Mesothelial cell of epicardium (in vitro differentiated cells): Measurements from ENCODE around the gene PTPN14. TPM values are rescaled to one million over a fixed set of nuclear protein-coding genes. Genes with fewer than 3 reads are reported as not detected.

Experiments
- DNase-seq, 2 experiments: peaks; one replicate each; pipeline ENCODE4 v3.0.0; 2021; ENCODE audit warnings: low spot score in 2 of 2; ENCODE audit not compliant: unreplicated experiment in 2 of 2
- H3K27ac Mint-ChIP-seq: 2 replicates; pipeline ENCODE4 v1.8.0; 2021; ENCODE audit warnings: mixed read lengths
- H3K27me3 Mint-ChIP-seq: 2 replicates; pipeline ENCODE4 v1.8.0; 2021; ENCODE audit warnings: low read depth, mixed read lengths
- H3K36me3 Mint-ChIP-seq: 2 replicates; pipeline ENCODE4 v1.8.0; 2021; ENCODE audit warnings: mixed read lengths
- H3K4me1 Mint-ChIP-seq: 2 replicates; pipeline ENCODE4 v1.8.0; 2021; ENCODE audit warnings: mixed read lengths
- H3K4me3 Mint-ChIP-seq: 2 replicates; pipeline ENCODE4 v1.8.0; 2021; ENCODE audit warnings: mild to moderate bottlenecking, moderate library complexity, mixed read lengths
- H3K9me3 Mint-ChIP-seq: 2 replicates; pipeline ENCODE4 v1.8.0; 2021; ENCODE audit warnings: mixed read lengths
- total RNA-seq: library from RNA; stranded (reverse); gene quantifications from 3 replicates; pipeline ENCODE4 v1.2.1, GENCODE V29; 2021
- TF ChIP-seq, protein P1 (sequence below): fragments of 200-600 bp; sonication (generic); IDR thresholded peaks from one replicate; pipeline ENCODE4 v1.5.0; 2021; ENCODE audit warnings: antibody characterized with exemption; ENCODE audit not compliant: unreplicated experiment

PTPN14 gene
- total RNA-seq, 1 donor from 2014 or later, result 75.8 TPM

DNA sequence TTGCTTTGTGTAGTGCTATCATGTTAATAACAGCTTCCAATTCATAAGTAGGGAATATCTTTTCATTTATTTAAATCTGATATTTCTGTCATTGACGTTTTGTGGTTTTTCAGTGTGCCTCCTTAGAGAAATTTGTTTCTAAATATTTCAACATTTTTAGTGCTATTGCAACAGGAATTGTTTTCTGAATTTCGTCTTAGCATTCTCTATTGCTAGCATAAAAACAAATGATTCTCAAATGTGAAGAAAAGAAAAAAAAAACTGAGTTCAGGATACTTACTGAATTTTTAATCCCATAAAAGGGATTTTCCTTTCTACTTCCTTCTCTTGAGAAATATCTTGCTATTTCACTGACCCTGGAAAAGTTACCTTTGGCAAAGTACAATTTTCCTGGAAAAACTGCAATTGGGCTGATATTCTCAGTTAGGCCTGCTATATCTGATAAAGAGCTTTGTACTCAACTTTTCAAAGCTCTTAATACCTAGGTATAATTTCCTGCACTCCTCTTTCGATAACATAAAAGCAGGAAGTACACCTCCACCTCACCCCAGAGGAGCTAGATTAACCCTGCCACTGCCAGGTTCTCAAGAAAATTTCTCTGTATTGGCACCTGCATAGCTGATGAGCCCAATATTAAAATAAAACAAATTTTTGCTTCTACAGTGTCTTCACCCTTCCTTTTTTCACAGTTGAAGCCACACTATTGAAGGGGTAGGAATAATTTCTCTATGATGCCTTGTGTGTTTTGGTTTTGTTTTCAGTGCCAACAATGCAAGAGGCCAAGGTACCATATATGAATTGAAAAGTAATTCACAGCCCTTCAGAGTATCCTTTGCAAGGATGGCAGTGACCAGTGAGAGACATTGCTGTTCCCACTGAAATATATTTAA, 35.6 kb downstream of the PTPN14 start:
- no peak overlapping the region for H3K4me3 Mint-ChIP-seq
- peaks cover 6% of the 10 kb centered on the region for H3K9me3 Mint-ChIP-seq
- peaks cover 63% of the 10 kb centered on the region for H3K4me1 Mint-ChIP-seq
- TF ChIP-seq, protein P1, sequence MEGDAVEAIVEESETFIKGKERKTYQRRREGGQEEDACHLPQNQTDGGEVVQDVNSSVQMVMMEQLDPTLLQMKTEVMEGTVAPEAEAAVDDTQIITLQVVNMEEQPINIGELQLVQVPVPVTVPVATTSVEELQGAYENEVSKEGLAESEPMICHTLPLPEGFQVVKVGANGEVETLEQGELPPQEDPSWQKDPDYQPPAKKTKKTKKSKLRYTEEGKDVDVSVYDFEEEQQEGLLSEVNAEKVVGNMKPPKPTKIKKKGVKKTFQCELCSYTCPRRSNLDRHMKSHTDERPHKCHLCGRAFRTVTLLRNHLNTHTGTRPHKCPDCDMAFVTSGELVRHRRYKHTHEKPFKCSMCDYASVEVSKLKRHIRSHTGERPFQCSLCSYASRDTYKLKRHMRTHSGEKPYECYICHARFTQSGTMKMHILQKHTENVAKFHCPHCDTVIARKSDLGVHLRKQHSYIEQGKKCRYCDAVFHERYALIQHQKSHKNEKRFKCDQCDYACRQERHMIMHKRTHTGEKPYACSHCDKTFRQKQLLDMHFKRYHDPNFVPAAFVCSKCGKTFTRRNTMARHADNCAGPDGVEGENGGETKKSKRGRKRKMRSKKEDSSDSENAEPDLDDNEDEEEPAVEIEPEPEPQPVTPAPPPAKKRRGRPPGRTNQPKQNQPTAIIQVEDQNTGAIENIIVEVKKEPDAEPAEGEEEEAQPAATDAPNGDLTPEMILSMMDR, result no peak
- DNase-seq, result no peak
- no peaks in the 10 kb centered on the region for H3K27me3 Mint-ChIP-seq
- H3K36me3 Mint-ChIP-seq, result peaks cover 12% of the 10 kb centered on the region
- H3K27ac Mint-ChIP-seq, result peak overlapping the region; percentile 86

DNA sequence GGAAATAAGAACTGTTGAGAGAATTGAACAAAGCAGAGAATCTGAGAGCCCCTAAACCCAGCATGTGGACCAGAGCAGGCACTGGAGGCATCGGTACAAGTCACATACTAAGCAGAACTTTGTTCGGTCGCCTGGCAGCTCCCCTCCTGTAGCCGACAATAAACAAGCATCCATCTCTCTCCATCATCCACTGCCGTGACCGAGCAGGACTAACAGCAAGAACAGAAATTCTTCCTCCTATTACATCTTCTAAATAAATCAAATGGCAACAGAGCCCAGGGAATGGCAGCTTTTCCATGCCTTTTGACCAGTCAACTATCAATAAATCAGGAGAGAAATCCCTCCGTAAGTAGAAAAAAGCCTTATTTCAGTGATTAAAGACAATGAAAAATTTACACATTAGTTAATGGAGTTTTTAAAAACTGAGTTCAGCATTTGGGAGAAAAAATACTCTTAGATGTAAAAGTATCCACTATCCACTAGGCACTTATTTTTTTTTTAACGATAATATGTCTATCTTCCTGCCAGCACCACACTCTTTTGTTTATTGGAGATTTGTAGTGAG, 36.5 kb downstream of the PTPN14 start:
- DNase-seq, result no peak
- Mint-ChIP-seq H3K4me1 (peaks cover 57% of the 10 kb centered on the region), H3K9me3 (peaks cover 15% of the 10 kb centered on the region), H3K36me3 (peaks cover 21% of the 10 kb centered on the region), H3K4me3 (peak overlapping the region; percentile 16), H3K27me3 (no peaks in the 10 kb centered on the region), H3K27ac (peak overlapping the region; percentile 86)
- TF ChIP-seq, protein P1, result no peak

DNA sequence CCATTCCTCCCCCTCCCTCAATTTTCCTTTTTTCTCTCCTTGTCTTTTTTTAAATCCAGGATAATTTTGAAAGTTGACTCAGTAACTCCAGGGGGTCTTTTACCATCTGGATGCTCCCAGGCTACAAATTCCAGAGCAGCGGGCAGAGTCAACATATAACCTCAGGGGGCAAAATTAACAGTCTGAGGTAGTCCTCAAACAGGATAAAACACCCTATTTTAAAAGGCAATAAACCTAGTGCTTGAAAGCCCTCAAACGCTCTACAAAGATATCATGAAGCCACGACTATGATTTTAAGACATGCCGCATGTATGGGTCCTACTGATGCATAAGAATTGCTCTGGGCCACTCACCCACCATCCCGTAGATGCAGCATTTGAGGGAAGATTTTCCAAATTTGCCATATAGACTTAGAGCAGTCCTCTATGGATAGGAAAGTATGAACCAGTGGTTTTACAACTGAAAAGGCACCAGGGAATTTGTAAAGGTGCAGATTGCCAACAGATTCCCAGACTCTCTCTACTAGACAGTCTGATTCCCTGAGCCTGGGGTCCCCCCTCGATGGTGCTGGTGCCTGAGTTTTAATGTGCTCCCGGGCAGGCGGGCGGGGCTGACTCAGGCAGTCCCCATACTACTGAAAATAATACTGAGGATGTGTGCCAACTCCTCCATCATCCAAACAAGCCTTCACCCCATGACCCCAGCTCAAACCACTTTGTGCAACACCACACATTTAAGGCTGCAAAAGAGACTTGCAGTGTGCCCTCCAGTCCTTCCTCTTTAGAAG, 37.2 kb downstream of the PTPN14 start:
- TF ChIP-seq, protein P1, result no peak
- peaks cover 23% of the 10 kb centered on the region for H3K36me3 Mint-ChIP-seq
- no peak for DNase-seq
- no peaks in the 10 kb centered on the region for H3K27me3 Mint-ChIP-seq
- no peak overlapping the region for H3K4me3 Mint-ChIP-seq
- peaks cover 16% of the 10 kb centered on the region for H3K9me3 Mint-ChIP-seq
- peaks cover 55% of the 10 kb centered on the region for H3K4me1 Mint-ChIP-seq
- peak overlapping the region; percentile 86 for H3K27ac Mint-ChIP-seq

DNA sequence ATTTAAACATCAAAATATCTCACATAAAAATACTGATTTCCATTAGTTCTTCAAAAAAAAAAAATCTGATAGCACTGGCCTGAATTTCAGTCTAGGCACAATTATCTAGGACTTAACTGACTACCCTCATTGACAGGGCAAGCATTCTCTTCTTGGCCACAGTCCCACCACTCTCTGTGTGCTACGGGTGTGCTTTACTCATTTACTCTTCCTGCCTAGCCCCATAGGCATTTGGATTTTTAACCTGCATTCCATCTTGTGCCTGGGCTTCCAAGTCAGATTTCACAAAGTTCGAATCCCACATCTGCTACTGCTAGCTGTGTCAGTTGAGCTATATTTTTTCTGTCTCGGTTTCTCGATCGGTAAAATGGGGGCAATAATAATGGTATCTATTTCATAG, 38.0 kb downstream of the PTPN14 start:
- Mint-ChIP-seq H3K27me3 (no peaks in the 10 kb centered on the region), H3K36me3 (peaks cover 28% of the 10 kb centered on the region), H3K9me3 (peaks cover 21% of the 10 kb centered on the region), H3K27ac (no peak overlapping the region), H3K4me3 (no peak overlapping the region), H3K4me1 (peaks cover 49% of the 10 kb centered on the region)
- no peak for DNase-seq
- TF ChIP-seq, protein P1, result no peak

DNA sequence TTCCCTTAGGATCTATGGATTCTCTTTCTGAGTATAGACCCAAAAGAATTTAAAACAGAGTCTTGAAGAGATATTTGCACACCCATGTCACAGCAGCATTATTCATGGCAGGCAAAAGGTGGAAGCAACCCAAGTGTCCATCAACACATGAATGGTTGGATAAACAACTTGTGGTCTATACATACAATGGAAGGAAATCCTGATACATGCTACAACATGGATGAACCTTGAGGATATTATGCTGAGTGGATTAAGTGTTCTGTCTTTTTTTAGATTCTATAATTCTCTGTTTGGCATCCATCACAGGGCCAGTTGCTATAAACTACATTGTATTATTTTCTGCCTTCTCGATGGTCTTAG, 39.8 kb downstream of the PTPN14 start:
- Mint-ChIP-seq H3K4me3 (no peak overlapping the region), H3K27me3 (no peaks in the 10 kb centered on the region), H3K4me1 (peaks cover 40% of the 10 kb centered on the region), H3K36me3 (peaks cover 31% of the 10 kb centered on the region), H3K9me3 (peaks cover 25% of the 10 kb centered on the region), H3K27ac (no peak overlapping the region)
- TF ChIP-seq, protein P1, result no peak
- no peak for DNase-seq
